Middle frontal gyrus (tissue), 1 donor: ENCODE results near the gene MYOM3.
"Not testable (repeated sequence)": the region's sequence is repeated elsewhere in the genome, so short reads cannot be mapped to it uniquely, and the experiment has no call there.

ENCODE experiments used
- DNase-seq: peaks from one replicate; pipeline ENCODE4 v3.0.0-alpha.2; 2015; ENCODE audit warnings: low spot score; ENCODE audit errors: extremely low spot score

MYOM3 gene

DNA sequence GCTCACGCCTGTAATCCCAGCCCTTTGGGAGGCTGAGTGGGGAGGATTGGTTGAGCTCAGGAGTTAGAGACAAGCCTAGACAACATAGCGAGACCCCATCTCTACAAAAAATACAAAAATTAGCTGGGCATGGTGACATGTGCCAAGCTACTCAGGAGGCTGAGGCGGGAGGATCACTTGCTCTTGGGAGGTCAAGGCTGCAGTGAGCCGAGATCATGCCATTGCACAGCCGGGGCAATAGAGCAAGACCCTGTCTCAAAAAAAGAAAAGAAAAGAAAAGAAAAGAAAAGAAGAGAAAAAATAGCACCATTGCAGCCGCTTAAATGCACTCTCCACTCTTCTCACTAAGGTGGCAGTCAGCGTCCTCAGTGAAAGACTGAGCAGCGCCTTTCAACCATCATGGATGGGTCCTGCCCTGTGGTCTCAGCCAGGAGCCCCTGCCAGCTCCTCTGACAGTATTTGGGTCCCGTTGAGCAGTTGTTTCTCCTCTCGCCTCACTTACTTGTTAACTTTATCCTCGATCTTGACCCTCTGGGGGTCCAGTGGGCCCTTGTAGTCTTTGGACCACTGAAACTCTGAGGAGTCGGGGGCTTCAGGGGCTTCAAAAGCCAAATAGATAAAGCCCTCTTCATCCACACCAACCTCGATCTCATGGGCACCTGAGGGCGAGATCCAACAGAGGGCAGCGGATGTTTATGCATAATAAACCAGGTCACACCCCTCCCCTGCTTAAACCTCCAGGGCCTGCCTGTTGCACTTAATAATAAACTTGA lies 36.9 kb downstream of the MYOM3 start:
- DNase-seq, result no peak

DNA sequence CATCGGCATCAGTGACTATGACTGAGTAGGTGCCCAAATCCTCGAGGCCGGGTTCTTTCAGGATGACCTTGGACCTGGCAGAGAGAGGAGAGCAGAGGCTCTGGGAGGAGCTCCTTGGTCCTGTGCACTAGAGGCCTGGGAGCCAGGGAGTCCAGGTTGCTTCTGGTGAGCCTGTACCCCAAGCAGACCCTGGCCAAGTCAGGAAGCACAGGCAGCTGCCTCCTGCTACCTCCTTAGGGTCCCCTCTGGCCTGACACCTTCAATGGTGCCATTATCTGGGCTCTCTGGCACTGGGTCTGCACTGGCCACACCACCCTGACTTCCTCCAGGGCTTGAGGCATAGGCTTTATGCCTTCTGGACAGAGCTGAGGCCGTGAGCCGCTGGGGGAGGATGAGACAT lies 37.7 kb downstream of the MYOM3 start:
- DNase-seq, result no peak

DNA sequence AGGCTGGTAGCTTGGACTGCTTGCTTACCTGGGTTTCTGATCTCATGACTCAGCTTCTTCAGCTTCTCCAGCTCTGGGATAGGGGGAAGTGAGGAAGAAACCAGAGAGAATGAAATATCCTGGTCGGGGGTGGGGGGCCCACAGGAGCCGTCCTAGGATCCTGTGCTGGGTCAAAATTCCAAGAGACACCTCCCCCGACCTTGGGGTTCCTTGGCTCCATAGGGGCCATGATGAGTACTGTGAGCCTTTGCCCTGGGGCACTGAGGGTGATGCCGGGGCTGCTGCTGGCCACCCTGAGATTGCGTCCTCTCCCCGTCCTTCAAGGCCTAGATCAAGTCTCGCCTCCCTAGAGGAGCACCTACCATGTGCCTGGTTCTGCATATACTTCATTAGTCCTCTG lies 40.0 kb downstream of the MYOM3 start:
- DNase-seq, result no peak

DNA sequence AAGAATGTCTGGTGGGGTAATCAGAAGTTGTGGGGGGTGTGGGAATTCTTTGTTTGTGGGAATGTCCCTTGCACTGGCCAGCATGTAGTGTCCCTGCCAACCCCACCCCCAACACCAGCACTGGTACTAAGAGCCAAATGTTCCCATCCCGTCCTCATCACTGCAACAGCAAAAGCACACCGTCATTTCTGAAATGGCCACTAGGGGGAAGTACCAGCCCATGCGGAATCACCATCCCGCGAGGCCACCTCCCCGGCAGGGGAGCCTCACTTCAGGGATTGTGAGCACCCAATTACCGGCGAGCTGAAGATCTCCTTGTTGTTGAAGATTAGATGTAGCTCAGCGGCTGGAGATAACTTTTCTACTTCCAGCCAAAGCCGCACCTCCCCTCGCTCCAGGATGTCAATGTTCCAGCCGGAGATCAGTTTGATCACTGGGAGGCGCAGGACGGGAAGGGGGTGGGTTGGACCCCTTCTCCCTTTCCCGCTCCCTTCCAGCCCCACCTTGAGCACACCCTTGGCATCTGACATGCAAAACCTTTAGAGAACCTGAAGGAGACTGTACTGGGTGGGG lies 41.0 kb downstream of the MYOM3 start:
- DNase-seq, result peak; percentile 42

DNA sequence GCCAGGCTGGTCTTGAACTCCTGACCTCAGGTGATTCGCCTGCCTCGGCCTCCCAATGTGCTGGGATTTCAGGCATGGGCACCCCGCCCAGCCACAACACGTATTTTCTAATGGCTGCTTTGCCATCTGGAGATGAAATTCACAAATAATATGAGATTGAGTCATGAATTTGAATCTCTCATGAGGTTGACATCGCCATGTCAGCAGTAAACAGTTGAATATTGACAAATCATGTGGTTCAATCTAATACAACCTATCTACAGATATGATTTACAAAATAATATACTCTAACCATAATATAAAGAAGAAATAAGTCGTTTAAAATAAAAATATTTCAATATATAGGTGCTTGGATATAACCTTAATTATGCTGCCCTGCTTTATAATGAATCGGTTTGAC lies 42.1 kb downstream of the MYOM3 start:
- no peak for DNase-seq

DNA sequence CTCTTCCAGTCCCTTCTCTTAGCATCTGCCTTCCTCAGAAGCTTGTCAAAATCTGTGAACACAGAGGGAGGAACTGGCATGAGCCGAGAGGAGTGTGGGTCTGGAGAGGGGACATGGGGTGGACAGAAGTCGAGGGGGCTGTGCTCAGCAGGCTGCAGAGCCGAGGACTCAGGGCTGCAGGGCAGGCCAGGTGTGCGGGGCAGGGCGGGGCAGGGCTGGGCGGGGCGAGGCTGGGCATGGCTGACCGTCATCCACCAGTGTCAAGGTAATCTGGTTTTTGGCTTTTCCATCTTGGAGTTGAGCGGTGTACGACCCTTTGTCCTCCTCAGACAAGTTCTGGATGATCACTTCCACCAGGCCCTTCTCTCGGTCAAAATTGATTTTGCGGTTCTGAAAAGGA lies 44.0 kb downstream of the MYOM3 start:
- DNase-seq, result no peak

DNA sequence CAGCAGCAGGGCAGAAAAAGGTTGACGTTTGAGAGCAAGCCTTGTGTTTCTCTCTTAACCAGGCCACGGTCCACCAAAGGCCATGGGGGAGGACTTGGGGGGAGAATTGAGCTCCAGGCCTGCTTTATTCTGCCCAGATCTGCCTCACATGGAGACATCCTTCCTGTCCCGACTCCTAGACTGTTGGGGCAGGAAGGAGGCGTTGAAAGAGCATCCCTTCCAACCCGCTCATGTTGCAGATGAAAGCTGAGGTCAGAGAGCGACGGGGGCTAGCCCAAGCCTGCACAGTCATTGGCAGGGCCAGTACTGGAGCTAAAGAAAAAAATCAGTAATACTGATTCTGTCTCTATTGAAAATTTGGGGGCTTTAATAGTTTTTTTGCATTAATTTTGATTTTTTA lies 46.6 kb downstream of the MYOM3 start:
- no peak for DNase-seq

DNA sequence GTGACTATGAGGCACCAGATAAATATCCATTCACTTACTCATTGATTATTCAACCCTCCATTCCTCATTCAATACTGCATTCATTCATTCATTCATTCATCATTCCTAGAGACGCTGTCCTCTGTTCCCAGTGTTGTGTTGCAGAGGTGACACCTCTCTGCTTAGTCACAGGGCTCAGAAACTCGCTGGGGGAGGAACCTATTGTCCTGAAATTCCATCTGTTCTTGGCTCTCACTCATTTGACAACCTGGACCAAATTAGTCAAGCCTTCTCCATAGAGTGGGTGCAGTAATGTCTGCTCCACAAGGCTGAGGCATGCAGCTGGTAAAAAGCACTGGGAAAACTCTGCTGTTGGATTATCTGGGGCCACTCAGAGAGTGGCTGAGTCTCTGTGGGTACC lies 49.7 kb downstream of the MYOM3 start:
- no peak for DNase-seq

DNA sequence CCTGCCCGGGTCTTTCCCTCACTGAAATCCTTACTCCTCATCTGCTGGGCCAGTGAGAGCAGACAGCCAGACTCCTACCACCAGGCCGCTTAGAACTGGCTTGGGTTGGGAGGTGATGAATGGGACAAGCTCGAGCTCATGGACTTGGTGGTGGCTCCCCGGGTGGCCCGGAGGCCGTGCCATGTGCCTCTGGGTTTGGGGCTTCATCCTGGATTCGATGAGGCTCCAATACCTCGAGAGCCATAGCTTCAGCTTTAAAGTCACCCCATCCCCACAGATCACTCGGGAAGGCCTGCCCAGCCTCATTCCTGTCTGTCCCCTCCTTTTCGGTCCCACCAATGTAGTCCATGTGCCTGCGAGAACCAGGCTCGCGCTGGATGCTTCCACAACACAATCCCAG lies 51.5 kb downstream of the MYOM3 start:
- DNase-seq, result no peak

DNA sequence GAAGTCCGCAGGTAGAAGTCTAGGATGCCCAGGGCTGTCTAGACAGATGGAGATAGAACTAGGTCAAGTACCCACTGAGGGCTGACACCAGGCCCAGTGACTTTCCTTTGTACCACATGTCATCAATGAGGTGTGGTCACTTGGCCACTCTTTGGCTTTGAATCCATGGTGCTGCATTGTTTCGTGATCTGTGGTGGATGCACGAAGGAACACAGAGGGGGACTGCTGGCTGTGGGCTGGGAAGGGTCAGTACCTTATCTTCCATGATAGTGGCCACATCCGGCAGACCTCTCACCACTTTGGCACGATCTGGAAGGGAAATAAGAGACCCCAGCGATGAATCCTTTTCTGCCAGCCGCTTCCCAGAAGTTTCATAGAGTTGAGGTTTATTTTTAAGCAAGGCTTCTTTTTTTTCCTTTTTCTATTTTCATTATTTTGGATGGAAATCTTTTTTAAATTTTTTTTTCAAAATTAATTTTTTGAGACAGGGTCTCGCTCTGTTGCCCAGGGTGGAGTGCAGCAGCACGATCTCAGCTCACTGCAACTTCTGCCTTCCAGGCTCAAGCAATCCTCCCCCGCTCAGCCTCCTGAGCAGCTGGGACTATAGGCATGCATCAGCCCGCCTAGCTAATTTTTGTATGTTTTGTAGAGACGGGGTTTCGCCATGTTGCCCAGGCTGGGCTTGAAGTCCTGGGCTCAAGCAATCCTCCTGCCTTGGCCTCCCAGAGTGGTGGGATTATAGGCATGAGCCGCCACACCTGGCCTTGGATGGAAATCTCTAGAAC lies 53.1 kb downstream of the MYOM3 start:
- no peak for DNase-seq

DNA sequence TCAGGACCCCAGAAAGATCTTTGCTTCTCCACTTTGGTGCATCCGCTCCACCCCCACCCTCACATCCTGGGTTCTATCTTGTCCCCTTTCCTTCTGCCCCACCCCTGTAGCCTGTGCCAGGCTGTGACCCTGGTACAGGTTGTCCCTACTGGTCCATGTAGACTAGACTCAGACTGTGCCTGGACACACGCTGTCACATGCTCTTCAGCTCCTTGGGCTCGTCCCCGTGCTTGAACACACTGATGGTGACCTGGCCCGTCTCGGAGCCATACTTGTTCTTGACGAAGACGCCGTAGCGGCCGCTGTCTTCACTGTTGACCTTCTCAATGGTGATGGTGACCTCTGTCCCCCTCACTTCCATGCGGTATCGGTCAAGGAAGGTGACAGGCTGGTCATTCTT lies 54.8 kb downstream of the MYOM3 start:
- DNase-seq, result no peak

DNA sequence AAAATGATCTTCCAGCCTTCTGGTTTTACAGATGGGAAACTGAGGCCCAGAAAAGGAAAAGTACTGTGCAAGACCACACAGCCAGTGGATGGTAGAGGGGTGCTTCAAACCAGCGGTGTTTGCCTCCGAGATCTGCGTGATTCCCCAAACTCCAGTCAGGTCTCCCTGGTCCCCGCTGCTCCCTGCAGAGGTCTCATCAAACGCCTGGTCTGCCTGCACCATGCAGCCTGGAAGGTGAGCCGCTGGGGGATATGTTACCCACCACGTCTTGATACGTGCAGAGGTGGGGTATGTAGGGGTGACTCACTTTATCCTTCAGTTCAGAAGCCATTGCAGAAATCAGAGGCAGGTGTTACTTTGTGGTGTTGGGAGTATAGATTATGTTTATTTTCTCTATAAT lies 56.3 kb downstream of the MYOM3 start:
- DNase-seq, result no peak

DNA sequence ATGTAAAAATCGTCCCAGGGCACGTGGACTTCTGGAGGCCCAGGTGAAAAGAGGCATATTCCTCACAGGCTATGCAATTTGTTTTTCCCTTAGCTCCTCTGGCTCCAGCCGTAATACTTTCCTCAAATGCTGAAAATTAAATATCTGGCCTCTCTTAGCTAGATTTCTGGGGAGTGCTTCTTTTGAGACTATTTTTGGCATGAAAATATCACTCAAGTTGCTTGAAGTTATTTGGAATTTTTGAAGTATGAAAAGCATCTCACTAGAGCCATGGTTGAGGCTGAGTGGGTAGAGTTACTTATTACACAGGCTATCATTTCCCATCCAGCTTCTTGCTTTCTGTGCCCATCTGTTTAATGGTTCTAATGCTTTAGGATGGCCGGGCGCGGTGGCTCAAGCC lies 59.7 kb downstream of the MYOM3 start:
- DNase-seq, result no peak

DNA sequence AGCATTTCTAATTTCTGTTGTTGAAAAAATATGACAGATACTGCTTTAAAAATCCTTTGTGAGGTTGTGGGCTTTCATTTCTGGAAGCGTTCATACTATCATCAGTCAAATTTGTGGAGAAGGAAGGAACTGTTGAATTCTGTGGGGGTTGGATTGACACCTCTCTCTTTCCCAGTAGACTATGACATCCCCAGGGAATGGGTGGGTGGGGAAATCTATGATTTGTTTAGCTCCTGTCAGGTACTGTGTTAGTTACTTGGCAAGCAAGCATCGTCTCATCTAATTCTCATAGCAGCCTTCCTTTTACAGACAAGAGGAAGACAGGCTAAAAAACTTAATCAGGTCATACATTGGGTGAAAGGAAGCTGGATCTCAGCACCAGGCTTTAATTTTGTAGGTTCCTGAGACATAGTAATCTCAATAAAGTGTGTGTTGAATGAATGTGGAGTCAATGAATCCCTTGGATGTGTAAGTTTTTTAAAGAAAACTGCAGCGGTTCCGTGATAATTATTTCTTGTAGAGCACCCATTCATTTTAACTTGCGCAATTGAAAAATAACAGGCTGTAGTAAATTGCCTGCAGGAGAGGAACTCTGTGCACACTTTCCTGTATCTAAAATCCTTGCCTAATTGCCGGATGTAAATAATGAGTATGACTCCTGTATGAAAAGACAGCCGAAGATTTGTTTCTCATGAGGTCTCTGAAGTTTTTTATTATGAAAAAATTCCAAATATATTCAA lies 60.6 kb downstream of the MYOM3 start:
- no peak for DNase-seq

DNA sequence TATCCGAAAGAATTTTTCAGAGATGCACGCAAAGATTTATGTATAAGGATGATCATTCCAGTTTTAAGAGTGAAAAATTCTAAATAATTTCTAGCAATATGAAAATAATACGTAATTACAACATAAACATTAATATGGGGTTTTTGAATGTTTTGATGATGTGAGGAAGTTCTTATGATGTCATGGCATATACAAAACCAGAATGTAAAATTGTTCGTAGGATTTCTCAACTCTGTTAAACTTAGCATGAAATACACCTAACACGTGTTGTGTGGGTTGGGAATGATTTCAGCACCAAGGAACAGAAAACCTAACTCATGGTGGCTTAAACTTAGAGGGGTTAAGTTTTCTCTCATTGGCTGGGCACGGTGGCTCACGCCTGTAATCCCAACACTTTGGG lies 62.2 kb downstream of the MYOM3 start:
- DNase-seq, result no peak

DNA sequence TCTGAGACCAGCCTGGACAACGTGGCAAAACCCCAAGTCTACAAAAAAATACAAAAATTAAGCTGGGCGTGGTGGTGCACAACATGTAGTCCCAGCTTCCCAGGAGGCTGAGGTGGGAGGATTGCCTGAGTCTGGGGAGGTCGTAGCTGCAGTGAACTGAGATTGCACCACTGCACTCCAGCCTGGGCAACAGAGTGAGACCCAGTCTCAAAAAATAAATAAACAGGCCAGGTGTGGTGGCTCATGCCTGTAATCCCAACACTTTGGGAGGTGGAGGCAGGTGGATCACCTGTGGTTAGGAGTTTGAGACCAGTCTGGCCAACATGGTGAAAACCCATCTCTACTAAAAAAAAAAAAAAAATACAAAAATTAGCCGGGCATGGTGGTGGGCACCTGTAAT lies 63.0 kb downstream of the MYOM3 start:
- DNase-seq, result not testable (repeated sequence)

DNA sequence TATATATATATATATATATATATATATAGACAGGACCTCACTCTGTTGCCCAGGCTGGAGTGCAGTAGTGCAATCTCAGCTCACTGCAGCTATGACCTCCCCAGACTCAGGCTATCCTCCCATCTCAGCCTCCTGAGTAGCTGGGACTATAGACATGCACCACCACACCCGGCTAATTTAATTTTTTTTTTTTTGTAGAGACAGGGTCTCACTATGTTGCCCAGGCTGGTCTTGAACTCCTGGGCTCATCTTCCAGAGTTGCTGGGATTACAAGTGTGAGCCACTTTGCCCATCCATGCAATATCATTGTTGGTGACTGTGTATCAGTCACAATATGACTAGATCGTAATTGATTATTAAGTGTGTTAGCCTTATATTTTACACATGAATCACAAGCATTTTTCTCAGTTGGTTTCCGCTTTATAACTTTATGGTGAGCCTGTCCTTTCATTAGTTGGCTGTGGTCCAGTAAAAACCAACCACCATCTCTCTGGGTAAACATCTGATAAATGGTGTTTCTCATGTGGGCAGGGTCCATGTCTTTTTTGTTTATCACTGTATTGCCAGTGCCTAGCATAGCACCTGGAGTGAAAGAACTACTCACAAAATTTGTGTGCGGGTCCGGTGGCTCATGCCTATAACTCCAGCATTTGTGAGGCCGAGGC lies 63.6 kb downstream of the MYOM3 start:
- no peak for DNase-seq

DNA sequence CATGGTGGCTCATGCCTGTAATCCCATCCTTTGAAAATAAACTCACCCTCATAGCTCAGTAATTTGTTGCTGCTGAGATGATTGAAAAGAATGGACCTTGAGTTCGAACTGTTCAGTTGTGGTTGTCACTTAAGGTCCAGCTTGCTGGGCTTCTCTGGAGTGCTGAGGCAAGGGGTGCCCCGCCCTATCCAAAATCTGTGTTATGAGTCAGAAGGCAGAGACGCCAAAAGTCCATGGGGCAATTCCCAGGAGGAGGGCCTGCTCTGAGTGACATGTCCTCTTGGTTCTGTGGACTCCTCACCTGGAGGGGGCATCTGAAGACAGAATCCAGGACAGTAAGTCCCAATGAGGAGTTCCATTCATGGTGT lies 64.8 kb downstream of the MYOM3 start:
- DNase-seq, result no peak

DNA sequence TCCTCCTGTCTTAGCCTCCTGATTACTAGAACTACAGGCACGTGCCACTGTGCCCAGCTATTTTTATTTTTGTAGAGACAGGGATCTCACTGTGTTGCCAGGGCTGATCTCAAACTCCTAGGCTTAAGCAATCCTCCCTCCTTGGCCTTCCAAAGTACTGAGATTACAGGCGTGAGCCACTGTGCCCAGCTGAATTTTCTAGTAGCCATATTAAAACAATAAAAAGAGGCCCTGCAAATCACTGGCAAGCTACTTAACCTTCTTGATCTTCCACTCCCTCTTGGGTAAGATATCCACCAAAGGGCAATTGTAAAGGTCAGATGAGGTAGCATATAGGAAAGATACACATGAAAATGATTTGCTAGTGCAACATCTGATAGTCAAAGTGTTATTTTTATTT lies 66.2 kb downstream of the MYOM3 start:
- no peak for DNase-seq

DNA sequence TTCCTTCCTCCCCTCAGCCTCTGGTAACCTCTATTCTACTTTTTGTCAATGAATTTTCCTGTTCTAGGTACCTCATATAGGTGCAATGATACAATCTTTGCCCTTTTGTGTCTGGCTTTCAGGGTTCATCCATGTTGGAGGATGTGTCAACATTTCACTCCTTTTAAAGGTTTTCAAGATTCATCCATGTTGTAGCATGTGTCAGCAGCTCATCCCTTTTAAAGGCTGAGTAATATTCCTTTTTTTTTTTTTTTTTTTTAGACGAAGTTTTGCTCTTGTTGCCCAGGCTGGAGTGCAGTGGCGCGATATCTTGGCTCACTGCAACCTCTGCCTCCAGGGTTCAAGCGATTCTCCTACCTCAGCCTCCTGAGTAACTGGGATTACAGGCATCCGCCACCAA lies 67.3 kb downstream of the MYOM3 start:
- not testable (repeated sequence) for DNase-seq

DNA sequence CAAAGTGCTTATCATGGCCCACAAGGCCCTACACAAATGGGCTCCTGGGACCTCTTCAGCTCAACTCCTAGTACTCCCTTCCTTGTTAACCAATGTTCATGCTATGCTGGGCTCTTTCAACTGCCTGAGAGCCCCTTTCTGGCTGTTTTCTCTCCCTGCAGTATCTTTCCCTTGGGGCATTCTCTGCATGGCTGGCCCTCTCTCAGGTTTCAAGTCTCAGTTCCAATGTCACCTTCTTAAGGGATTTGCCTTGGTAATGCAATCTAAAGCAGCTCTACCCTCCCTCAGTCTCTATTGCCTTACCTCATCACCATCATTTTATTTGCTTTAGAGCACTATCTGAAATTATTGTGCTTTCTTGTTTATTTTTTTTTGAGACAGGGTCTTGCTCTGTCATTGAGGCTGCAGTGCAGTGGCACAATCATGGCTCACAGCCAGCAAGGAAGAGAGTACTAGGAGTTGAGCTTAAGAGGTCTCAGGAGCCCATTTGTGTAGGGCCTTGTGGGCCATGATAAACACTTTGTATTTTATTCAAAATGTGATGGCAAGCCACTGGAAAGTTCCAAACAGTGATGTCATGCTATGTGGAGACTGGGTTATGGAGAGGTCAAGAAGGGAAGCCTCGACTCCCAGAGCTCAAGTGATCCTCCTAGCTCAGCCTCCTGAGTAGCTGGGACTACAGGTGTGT lies 68.4 kb downstream of the MYOM3 start:
- no peak for DNase-seq
